ENCODE results near the gene ABHD16A.

Gene ABHD16A

GRCh38 chr6:31662124-31662723 is 40.9 kb downstream of the ABHD16A start:
- no peak for DNase-seq (ENCODE audit: low read depth in 2 of 2)

GRCh38 chr6:31661262-31662123 is 41.6 kb downstream of the ABHD16A start:
- no peak for DNase-seq (ENCODE audit: low read depth in 2 of 2)

- DNase-seq (ENCODE audit: low read depth in 2 of 2), result peak in 1 of 2 donors; percentile 54
Measured at GRCh38 chr6:31660381-31661261, 42.5 kb downstream of the ABHD16A start, which contains the start of gene C6orf47. Gene C6orf47 (minus strand): TSS chr6:31660778. CDS start chr6:31659947, 831 bp downstream.

- no peak for DNase-seq (ENCODE audit: low read depth in 2 of 2)
Measured at GRCh38 chr6:31659649-31660380, 43.3 kb downstream of the ABHD16A start.

GRCh38 chr6:31658983-31659648 is 44.0 kb downstream of the ABHD16A start:
- no peak for DNase-seq (ENCODE audit: low read depth in 2 of 2)

GRCh38 chr6:31658158-31658688 is 44.9 kb downstream of the ABHD16A start:
- DNase-seq (ENCODE audit: low read depth in 2 of 2), result no peak

- no peak for DNase-seq (ENCODE audit: low read depth in 2 of 2)
Measured at GRCh38 chr6:31657406-31658157, 45.5 kb downstream of the ABHD16A start.

GRCh38 chr6:31655349-31656237 is 47.5 kb downstream of the ABHD16A start, which contains the start of gene APOM:
Gene APOM (plus strand): TSS chr6:31655894. CDS start chr6:31655967, 73 bp downstream.
- DNase-seq (ENCODE audit: low read depth in 2 of 2), result no peak

GRCh38 chr6:31654574-31655348 is 48.4 kb downstream of the ABHD16A start:
- DNase-seq (ENCODE audit: low read depth in 2 of 2), result no peak

GRCh38 chr6:31652925-31653724 is 50.0 kb downstream of the ABHD16A start:
- DNase-seq (ENCODE audit: low read depth in 2 of 2), result no peak

GRCh38 chr6:31651602-31652191 is 51.4 kb downstream of the ABHD16A start:
- DNase-seq (ENCODE audit: low read depth in 2 of 2), result no peak

GRCh38 chr6:31645325-31645724 is 57.8 kb downstream of the ABHD16A start:
- DNase-seq (ENCODE audit: low read depth in 2 of 2), result no peak

GRCh38 chr6:31643818-31644454 is 59.2 kb downstream of the ABHD16A start:
- DNase-seq (ENCODE audit: low read depth in 2 of 2), result no peak

- DNase-seq (ENCODE audit: low read depth in 2 of 2), result no peak
Measured at GRCh38 chr6:31642798-31643570, 60.1 kb downstream of the ABHD16A start.

GRCh38 chr6:31641370-31641769 is 61.8 kb downstream of the ABHD16A start:
- DNase-seq (ENCODE audit: low read depth in 2 of 2), result no peak

Measured in stimulated activated CD4-positive, alpha-beta T cell treated with anti-CD3 and anti-CD28 coated beads, Interleukin-1b, Interleukin-23, amount 100 ng/mL, for 1 hour (primary cell).